Osteoblast (primary cell): Measurements from ENCODE around the gene MAPRE2. TPM values are rescaled to one million over a fixed set of nuclear protein-coding genes. Genes with fewer than 3 reads are reported as not detected.
"Not testable (repeated sequence)": the region's sequence is repeated elsewhere in the genome, so short reads cannot be mapped to it uniquely, and the experiment has no call there.

Source experiments
- DNase-seq: peaks from one replicate; pipeline ENCODE4 v3.0.0; 2011; ENCODE audit warnings: low spot score, mixed read lengths; ENCODE audit not compliant: insufficient read length; ENCODE audit errors: missing footprints
- H2AFZ ChIP-seq: 2 replicates; pipeline ENCODE4 v1.6.0; 2011; ENCODE audit warnings: mild to moderate bottlenecking, low read length
- H3K27ac ChIP-seq: 2 replicates; pipeline ENCODE4 v1.5.1; 2011; ENCODE audit warnings: mild to moderate bottlenecking, low read depth, low read length, moderate library complexity
- H3K27me3 ChIP-seq: 2 replicates; pipeline ENCODE4 v1.6.0; 2012; ENCODE audit warnings: mild to moderate bottlenecking, control low read depth, inconsistent platforms, low read length, moderate library complexity; ENCODE audit not compliant: insufficient read depth
- H3K36me3 ChIP-seq: 2 replicates; pipeline ENCODE4 v1.5.1; 2011; ENCODE audit warnings: mild to moderate bottlenecking, low read length, control low read depth, moderate library complexity; ENCODE audit not compliant: insufficient read depth
- H3K4me1 ChIP-seq: 2 replicates; pipeline ENCODE4 v1.5.1; 2011; ENCODE audit warnings: mild to moderate bottlenecking, low read length, control low read depth, moderate library complexity; ENCODE audit not compliant: insufficient read depth
- H3K4me2 ChIP-seq: 2 replicates; pipeline ENCODE4 v1.6.0; 2011; ENCODE audit warnings: mild to moderate bottlenecking, low read length; ENCODE audit not compliant: insufficient read depth
- H3K4me3 ChIP-seq: fragments of 200-600 bp; sonication (generic); 3 replicates; pipeline ENCODE4 v1.5.1; 2012; ENCODE audit warnings: mild to moderate bottlenecking, low read length, inconsistent platforms; ENCODE audit not compliant: insufficient read depth
- H3K79me2 ChIP-seq: 2 replicates; pipeline ENCODE4 v1.6.0; 2012; ENCODE audit warnings: mild to moderate bottlenecking, low read length, control low read depth, inconsistent platforms; ENCODE audit not compliant: insufficient read depth
- H3K9me3 ChIP-seq: 2 replicates; pipeline ENCODE4 v1.5.1; 2011; ENCODE audit warnings: low read depth, low read length, control low read depth
- H4K20me1 ChIP-seq: 2 replicates; pipeline ENCODE4 v1.6.0; 2012; ENCODE audit warnings: mild to moderate bottlenecking, low read length, control low read depth; ENCODE audit not compliant: insufficient read depth
- CTCF ChIP-seq: IDR thresholded peaks from 2 replicates; pipeline ENCODE4 v1.5.1; 2011; ENCODE audit warnings: mild to moderate bottlenecking, low read depth, low read length, moderate library complexity; ENCODE audit errors: extremely low read depth
- total RNA-seq: library from RNA; depleted of rRNA; stranded (reverse); fragments of >200 nt; gene quantifications from 2 replicates; pipeline ENCODE4 v1.2.3, GENCODE V29; 2012

The MAPRE2 gene
- total RNA-seq, 1 donor = 21.7 TPM

DNA sequence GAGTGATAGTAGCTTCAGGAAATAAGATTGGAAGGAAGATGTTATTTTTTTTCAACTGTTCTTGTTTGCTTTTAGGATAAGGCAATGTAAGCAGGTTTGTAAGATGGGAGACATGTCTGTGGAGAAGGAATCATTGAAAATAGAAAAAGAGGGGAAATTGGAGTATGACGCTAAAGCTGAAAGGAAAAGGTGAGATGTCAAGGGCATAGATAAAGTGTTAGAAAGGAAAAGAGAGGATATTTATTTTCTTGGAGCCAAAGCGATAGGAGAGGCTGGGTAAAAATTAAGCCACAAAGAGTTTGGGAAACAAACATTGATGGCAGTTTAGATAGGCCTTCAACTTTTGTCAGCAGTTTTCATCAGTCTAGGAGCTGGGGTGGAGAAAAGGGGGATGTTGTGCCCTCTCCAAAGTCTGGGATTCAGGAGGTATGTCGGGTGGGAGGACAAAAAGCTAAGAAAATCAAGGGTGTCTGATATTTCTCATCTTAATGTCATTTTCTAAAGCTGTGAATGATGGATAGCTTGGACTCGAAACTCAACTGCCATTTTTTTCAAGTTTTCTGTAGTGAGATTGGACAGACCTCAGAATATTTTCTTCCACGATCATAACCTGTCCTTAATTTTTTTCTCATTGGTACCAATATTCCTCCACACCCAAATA, 63.3 kb downstream of the MAPRE2 start:
- no peak overlapping the region for H3K4me2 ChIP-seq
- no peaks in the 10 kb centered on the region for H4K20me1 ChIP-seq
- no peaks in the 10 kb centered on the region for H3K27me3 ChIP-seq
- DNase-seq = no peak
- no peaks in the 10 kb centered on the region for H3K4me1 ChIP-seq
- no peaks in the 10 kb centered on the region for H3K79me2 ChIP-seq
- no peak for TF ChIP-seq CTCF
- no peak overlapping the region for H3K4me3 ChIP-seq
- no peaks in the 10 kb centered on the region for H3K36me3 ChIP-seq
- H3K9me3 ChIP-seq = no peaks in the 10 kb centered on the region
- H2AFZ ChIP-seq = no peak overlapping the region
- H3K27ac ChIP-seq = no peak overlapping the region

GRCh38 chr18:35106013-35106844, 65.0 kb downstream of the MAPRE2 start:
- Histone ChIP-seq H3K4me1 (no peaks in the 10 kb centered on the region), H3K4me3 (no peak overlapping the region), H3K27me3 (no peaks in the 10 kb centered on the region), H3K9me3 (no peaks in the 10 kb centered on the region), H4K20me1 (no peaks in the 10 kb centered on the region), H3K27ac (no peak overlapping the region), H2AFZ (no peak overlapping the region), H3K79me2 (no peaks in the 10 kb centered on the region), H3K36me3 (no peaks in the 10 kb centered on the region), H3K4me2 (no peak overlapping the region)
- no peak for DNase-seq
- no peak for TF ChIP-seq CTCF

DNA sequence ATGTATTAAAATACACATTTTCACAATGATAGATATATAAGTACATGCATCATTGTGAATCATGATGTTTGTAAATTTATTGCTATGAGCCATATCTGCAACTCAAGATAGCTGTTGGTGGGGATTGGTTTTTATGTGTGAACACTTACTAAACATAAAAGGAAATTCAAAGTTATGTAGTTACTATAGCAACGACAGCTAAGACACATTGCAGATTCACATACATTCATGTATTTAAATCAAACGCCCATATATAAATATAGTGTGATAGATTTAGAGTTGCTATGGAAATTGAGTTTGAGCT, 65.6 kb downstream of the MAPRE2 start:
- H4K20me1 ChIP-seq = no peaks in the 10 kb centered on the region
- H3K9me3 ChIP-seq = no peaks in the 10 kb centered on the region
- H3K79me2 ChIP-seq = no peaks in the 10 kb centered on the region
- no peak overlapping the region for H3K4me2 ChIP-seq
- no peak overlapping the region for H2AFZ ChIP-seq
- H3K4me3 ChIP-seq = no peak overlapping the region
- no peaks in the 10 kb centered on the region for H3K4me1 ChIP-seq
- H3K27me3 ChIP-seq = no peaks in the 10 kb centered on the region
- TF ChIP-seq CTCF = no peak
- no peak overlapping the region for H3K27ac ChIP-seq
- DNase-seq = no peak
- H3K36me3 ChIP-seq = no peaks in the 10 kb centered on the region

DNA sequence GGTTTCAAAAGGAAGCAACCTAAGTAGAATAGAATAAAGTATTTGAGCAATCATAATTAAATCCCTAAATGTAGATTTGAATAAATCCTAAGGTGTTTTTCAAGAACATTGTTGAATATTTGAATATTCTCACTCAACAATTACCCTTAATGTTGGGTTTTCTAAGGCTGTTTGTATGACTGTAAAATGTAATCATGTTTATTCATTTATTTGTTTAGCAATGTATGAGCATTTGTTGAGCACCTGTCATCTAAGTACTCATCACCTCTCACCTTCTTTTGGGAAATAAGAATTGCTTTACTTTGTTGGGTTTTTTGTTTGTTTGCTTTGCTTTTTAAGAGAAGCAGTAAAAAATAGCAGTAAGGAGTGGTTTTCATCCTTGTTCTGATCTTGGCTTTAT, 66.0 kb downstream of the MAPRE2 start:
- Histone ChIP-seq H2AFZ (no peak overlapping the region), H3K27ac (no peak overlapping the region), H3K4me2 (no peak overlapping the region), H3K79me2 (no peaks in the 10 kb centered on the region), H3K9me3 (no peaks in the 10 kb centered on the region), H3K27me3 (no peaks in the 10 kb centered on the region), H3K36me3 (no peaks in the 10 kb centered on the region), H3K4me1 (no peaks in the 10 kb centered on the region), H3K4me3 (no peak overlapping the region), H4K20me1 (no peaks in the 10 kb centered on the region)
- no peak for TF ChIP-seq CTCF
- no peak for DNase-seq

GRCh38 chr18:35108088-35108487, 66.9 kb downstream of the MAPRE2 start:
- not testable (repeated sequence) for H3K4me1 ChIP-seq, H4K20me1 ChIP-seq, H3K27ac ChIP-seq, DNase-seq, H3K27me3 ChIP-seq, H3K9me3 ChIP-seq, H3K4me3 ChIP-seq, H3K79me2 ChIP-seq, H3K4me2 ChIP-seq, H2AFZ ChIP-seq, H3K36me3 ChIP-seq
